ENCODE measurements around the gene THRSP. TPM values are rescaled to one million over a fixed set of nuclear protein-coding genes. Genes with fewer than 3 reads are reported as not detected.
"Not testable (repeated sequence)": the region's sequence is repeated elsewhere in the genome, so short reads cannot be mapped to it uniquely, and the experiment has no call there.

The THRSP gene
- total and polyA plus RNA-seq, 11 donors = 0.33 to 51.0 (median 3.9) TPM; not detected in 3

- intact Hi-C loops (cut with DNase I) = no loop called here
- Histone ChIP-seq H3K4me3 (no peak overlapping the region), H3K9me3 (no peaks in the 10 kb centered on the region), H3K4me1 (peaks cover 0 to 16% (median 7%) of the 10 kb centered on the region in 12 donors), H3K27ac (no peak overlapping the region), H3K27me3 (no peaks in the 10 kb centered on the region), H3K36me3 (no peaks in the 10 kb centered on the region)
- no peak for TF ChIP-seq CTCF (IDR thresholded peaks at IDR 0.05)
- no peak for TF ChIP-seq POLR2A (IDR thresholded peaks at IDR 0.05)
- 81 to 87% (median 83%) methylated on average over 9 to 10 of the region's 10 CpGs for WGBS, 4 donors
- ATAC-seq (no peak), DNase-seq (no peak)
Measured at GRCh38 chr11:78057462-78058055, 6.1 kb upstream of the THRSP start.

GRCh38 chr11:78059749-78060328, 3.8 kb upstream of the THRSP start:
- DNase-seq; H3K27ac ChIP-seq; H3K36me3 ChIP-seq; H3K27me3 ChIP-seq; H3K9me3 ChIP-seq; ATAC-seq; H3K4me3 ChIP-seq; intact Hi-C loops (cut with DNase I): not testable (repeated sequence)
- WGBS, 4 donors = 82 to 86% (median 84%) methylated on average over 9 of the region's 9 CpGs
- peaks cover 0 to 16% (median 7%) of the 10 kb centered on the region in 12 donors for H3K4me1 ChIP-seq

- Histone ChIP-seq H3K27me3 (no peaks in the 10 kb centered on the region), H3K4me3 (no peak overlapping the region), H3K4me1 (peaks cover 0 to 16% (median 7%) of the 10 kb centered on the region in 12 donors), H3K9me3 (no peaks in the 10 kb centered on the region), H3K27ac (peak overlapping the region in 1 of 12 donors; percentile 14), H3K36me3 (no peaks in the 10 kb centered on the region)
- ATAC-seq (no peak), DNase-seq (no peak)
- intact Hi-C loops (cut with DNase I) = no loop called here
- TF ChIP-seq CTCF (IDR thresholded peaks at IDR 0.05) (no peak), POLR2A (IDR thresholded peaks at IDR 0.05) (no peak)
- 87 to 93% (median 90%) methylated on average over 8 of the region's 8 CpGs for WGBS, 4 donors
Measured at GRCh38 chr11:78060533-78060932, 3.1 kb upstream of the THRSP start.

GRCh38 chr11:78061088-78061920, 2.4 kb upstream of the THRSP start:
- DNase-seq = peak in 4 of 5 donors; percentile 60 to 83 (median 72)
- Histone ChIP-seq H3K4me3 (no peak overlapping the region), H3K36me3 (no peaks in the 10 kb centered on the region), H3K9me3 (no peaks in the 10 kb centered on the region), H3K4me1 (peaks cover 0 to 16% (median 7%) of the 10 kb centered on the region in 12 donors), H3K27ac (peak overlapping the region in 5 of 12 donors; percentile 12 to 46 (median 42)), H3K27me3 (no peaks in the 10 kb centered on the region)
- peak; percentile 94 to 96 (median 96) for ATAC-seq
- WGBS, 4 donors = 50 to 57% (median 51%) methylated on average over 4 of the region's 4 CpGs
- intact Hi-C loops (cut with DNase I) = no loop called here
- TF ChIP-seq CTCF (IDR thresholded peaks at IDR 0.05) (no peak), POLR2A (IDR thresholded peaks at IDR 0.05) (no peak)
